Measurements from ENCODE around the gene TGFBRAP1.

The TGFBRAP1 gene

DNA sequence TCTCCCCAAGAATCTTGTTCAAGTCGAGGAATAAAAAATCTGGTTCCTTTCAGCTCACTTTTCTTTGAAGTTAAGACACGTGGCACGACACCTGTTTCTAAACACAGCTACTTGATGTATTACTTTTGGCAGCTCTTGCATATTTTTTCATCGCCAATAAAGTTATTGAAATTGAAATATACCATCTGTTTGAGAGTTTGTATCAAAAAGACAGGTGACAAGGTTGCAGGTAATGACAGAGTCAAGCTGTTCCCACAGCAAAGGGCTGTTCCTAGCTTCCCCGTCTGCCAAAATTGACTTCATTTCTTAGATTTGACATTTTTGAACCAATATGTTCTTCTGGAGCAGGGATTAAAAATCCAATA is 93.5 kb downstream of the TGFBRAP1 start:
- DNase-seq, result no peak

DNA sequence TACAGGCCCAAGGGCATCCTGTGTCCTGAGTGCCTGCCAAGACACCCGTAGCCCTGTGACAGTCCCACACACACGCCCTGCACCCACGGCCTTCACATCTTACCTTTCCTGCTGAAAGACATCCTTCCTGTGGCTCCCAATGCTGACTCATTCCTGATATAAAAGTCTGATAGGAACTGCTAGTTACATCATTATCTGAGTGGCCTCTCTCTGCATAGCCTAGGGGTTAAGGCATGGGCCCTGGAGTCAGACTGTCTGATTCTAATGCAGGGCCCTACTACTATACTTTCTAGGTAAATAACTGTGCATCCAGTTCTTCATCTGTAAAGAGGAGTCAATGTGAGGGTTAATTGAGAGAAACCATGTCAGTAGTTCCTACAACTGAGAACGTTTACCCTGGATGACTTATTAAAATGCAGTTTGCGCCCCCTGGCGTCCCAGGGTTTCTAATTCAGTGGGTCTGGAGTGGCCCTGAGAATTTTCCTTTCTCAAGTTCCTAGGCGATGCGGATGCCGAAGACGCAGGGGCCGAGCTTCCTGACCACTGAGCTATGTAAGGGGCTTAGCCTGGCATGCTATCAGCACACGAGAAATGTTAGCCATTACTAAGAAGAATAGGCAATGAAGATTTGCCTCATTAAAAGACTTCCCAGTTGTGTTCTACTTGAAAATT is 94.0 kb downstream of the TGFBRAP1 start:
- DNase-seq, result peak; percentile 92

DNA sequence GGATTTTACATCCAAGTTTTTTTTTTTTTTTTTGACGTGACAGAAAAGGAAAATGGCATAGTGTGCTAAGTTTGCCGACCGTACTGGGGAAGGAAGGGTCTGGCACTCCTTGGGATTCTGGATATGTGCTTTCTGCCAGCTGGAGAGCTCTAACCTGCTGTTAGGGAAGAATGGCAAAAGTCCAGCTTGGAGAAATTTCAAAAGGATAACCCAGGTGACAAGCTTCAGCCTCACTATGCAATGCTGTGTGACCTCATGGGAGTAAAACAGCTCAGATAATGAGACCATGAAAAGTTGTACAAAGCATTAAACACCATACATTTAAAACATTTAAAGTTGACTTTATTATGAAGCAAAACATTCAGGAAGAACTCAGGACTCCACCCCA is 98.3 kb downstream of the TGFBRAP1 start:
- DNase-seq, result no peak

DNA sequence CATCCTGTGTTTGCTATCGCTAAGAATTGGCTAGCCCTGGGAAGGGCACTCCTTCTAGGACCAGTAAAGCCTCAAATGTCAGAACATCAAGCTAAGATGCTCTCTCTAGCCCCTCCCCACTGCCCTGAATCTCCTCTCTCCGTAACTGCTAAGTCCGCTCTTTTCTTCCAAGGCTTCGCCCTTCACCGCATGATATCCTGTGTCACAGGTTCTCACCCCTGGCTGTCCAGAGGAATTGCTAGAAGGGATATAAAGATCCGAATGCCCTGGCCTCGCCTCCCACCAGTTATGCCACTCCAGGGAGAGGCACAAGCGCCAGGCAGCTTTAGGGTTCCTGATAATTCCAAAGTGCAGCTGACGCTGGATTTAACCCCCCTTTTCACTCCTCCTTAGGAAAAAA is 105.1 kb downstream of the TGFBRAP1 start:
- DNase-seq, result no peak

DNA sequence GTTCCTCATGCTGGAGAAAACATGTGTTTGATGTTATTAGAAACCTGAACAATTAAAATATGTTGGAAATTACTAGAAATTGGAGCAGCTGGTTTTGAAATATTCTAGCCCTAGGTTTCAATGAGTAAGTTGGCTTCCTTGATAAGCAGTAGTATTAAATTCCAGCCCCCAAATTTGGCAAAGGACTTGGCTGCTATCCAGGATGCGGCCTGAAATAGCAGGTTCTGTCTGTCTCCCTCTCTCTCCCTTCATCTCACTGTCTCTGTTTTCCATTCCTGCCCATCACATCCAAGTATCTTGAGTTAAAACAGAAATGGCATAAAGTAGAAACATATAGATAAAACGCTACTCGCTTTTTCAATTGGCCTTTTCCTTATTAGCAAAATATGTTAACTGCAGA is 108.9 kb downstream of the TGFBRAP1 start:
- no peak for DNase-seq

DNA sequence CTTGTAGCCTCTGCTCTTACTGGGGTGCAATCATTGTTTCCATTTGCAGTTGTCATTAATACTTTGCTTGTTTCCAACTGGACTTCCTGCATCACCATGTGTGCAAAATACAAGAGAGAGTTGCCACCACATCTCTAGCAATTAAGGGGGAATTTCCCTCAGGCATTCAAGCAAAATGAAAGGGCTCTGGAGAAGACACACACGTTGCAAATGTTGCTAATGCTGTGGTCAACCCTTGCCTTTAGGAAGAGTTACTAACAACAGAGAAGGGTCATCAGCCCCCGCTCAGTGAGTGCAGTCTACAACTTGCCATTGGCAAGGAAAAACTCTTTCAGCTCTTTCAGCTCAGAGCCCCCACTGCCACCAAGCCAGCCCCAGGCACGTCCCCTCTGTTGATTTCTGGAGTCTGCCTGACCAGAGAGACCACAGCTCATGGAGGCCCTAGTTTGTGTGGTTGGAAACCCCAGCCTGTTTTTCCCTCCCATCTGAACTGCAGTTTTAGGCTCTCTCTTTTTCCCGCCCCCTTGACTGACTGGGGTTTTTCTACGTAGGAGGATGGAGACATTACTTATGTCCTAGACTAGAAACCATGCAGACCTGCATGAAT is 113.8 kb downstream of the TGFBRAP1 start:
- DNase-seq, result no peak
